HG03280 (cell line): ENCODE results near the gene HNRNPUL2.
"Not testable (repeated sequence)": the region's sequence is repeated elsewhere in the genome, so short reads cannot be mapped to it uniquely, and the experiment has no call there.

Source experiments
- ATAC-seq: cut with Tn5 transposase; IDR thresholded peaks from one replicate; pipeline ENCODE4 v1.9.1; 2021; ENCODE audit warnings: mild to moderate bottlenecking, moderate library complexity; ENCODE audit not compliant: unreplicated experiment

HNRNPUL2 gene

GRCh38 chr11:62727165-62727871 lies at the start of gene HNRNPUL2:
TSS of gene HNRNPUL2 (minus strand) at chr11:62727457. CDS start at chr11:62727156, 301 bp downstream.
- ATAC-seq: peak; percentile 74

DNA sequence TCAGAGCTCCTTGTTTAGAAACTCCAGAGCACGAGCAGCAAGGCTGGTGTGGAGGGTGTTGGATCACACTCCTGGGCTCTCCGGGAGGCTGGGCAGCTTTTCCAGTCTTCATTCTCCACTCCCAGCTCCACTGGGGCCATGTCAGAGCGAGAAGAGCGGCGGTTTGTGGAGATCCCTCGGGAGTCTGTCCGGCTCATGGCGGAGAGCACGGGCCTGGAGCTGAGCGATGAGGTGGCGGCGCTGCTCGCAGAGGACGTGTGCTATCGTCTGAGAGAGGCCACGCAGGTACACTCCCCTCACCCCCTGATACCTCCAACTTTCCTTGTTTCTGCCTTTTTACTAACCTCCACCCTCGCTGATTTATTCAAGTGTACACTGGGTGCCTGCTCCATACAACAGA lies 48.4 kb upstream of the HNRNPUL2 start:
- no peak for ATAC-seq

DNA sequence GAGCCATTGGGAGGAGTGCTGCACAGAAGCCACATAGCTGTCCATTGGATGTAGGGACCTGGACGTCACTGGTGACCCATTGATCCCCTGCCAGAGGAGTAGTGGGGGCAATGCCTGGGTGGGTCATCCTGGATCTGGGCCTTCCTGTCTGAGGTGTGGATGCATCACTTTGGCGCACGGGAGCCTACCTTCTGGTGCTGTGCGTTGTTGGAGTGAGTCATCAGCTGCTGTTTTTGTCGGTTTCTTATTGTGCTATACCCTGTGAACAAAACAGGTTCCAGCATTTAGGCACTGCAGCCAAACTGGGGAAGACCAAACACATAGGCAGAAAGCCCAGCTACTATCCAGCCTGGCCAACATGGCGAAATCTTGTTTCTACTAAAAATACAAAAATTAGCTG lies 47.1 kb upstream of the HNRNPUL2 start:
- ATAC-seq: no peak

- peak; percentile 81 for ATAC-seq
These were observed 44.1 kb upstream of the HNRNPUL2 start, which contains the start of gene TAF6L for GRCh38 chr11:62771144-62772021. TSS of gene TAF6L (plus strand) at chr11:62771396. CDS start at chr11:62775784, 4,388 bp downstream.

- no peak for ATAC-seq
These were observed 43.5 kb upstream of the HNRNPUL2 start for GRCh38 chr11:62770778-62771143.

GRCh38 chr11:62760867-62761227 lies 33.6 kb upstream of the HNRNPUL2 start:
- not testable (repeated sequence) for ATAC-seq

GRCh38 chr11:62757846-62758788 lies 30.9 kb upstream of the HNRNPUL2 start:
- no peak for ATAC-seq

DNA sequence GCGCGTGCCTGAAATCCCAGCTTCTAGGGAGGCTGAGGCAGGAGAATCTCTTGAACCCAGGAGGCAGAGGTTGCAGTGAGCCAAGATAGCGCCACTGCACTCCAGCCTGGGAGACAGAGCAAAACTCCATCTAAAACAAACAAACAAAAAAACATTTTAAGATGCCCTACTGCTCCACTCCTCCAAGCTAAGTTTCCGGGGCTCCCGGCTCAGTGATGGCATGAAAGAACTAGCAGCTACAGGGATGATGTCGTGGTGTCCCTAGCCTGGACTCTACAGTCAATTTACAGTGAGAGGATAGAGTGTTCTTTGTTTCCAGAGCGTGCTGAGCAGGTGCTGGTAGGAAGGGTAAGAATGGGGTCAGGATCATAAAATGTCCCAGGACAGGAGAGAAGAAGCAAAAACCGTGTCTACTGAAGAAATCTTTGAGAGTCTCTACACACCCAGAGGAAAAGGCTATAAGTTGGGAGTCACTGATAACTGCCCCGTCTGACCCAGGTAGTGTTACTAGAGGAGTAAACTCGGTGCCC lies 27.9 kb upstream of the HNRNPUL2 start:
- no peak for ATAC-seq

DNA sequence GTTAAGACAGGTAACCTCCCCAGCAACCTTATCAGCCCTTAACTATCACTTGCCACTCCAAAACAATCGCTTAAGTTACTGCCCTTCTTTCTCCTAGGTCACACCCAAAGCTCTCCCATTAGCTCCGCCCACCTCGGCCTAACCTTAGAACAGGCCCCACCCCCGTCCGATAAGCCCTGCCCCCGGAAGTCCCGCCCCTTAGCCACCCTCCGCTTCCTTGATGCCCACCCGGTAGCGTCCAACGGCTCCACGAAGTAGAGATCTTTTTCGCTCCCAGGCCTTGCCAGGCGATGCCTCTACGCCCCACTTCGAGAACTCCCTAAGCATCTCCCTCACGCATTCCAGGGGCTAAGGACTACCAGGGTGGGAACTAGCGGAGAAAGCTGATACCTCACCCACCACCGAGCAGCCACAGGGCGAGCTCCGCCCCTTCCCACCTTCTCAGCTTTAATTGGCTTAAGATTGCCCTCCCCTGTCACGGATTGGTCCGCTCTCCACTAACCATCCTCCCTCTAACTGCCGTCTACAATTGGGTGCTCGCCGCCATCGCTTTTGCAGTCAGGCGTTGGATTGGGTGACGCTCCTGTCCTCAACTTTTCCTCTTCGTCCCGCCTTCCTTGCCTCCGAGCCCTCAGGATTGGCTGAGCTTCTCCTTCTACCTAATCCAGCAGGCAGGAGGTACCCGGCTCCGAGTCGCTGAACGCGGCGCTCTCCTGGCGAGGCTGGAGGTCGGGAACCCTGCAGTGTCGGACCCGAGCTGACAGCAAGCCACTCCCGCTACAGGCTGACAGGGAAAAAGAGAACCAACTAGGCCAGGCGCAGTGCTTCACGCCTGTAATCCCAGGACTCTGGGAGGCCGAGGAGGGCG lies 26.7 kb upstream of the HNRNPUL2 start, which contains the start of gene ZBTB3:
Gene ZBTB3 (minus strand): TSS at position 425 of the 868 bp plus-strand sequence. CDS start 496 bp downstream, outside the sequence.
- peak; percentile 96 for ATAC-seq

DNA sequence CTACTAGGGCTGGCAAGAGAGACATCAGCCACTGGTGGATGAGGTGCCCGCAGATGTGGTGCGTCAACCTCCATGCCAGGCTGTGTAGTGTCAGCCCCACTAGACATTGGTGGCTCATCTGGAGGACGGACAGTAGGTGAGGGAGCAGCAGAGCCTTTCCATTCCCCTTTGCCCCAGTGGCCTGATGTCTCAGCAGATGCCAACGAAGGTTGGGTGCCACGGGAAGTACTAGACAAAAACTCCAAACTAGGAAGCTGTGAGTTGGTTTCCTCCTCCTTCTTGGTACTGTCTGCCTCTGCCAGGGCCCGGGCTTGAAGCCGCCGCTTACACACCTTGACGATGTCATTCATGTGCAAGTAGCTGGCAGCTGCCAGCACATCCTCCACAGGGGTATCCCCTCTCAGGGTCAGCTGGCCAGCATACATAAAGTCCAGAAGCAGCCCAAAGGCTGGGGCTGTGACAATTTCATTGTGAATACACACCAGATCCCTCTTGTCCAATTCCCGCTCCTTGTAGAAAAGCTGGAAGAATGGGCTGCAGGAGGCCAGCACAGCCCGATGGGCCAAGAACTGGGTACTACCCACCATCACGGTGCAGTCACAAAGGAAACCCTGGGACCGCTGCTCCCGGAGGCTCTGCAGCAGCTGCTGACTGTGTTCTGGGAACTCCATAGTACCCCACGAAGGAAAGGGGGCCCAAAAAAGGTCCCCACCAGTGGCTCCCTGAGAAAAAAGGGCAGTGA lies 25.9 kb upstream of the HNRNPUL2 start:
- ATAC-seq: peak; percentile 4

DNA sequence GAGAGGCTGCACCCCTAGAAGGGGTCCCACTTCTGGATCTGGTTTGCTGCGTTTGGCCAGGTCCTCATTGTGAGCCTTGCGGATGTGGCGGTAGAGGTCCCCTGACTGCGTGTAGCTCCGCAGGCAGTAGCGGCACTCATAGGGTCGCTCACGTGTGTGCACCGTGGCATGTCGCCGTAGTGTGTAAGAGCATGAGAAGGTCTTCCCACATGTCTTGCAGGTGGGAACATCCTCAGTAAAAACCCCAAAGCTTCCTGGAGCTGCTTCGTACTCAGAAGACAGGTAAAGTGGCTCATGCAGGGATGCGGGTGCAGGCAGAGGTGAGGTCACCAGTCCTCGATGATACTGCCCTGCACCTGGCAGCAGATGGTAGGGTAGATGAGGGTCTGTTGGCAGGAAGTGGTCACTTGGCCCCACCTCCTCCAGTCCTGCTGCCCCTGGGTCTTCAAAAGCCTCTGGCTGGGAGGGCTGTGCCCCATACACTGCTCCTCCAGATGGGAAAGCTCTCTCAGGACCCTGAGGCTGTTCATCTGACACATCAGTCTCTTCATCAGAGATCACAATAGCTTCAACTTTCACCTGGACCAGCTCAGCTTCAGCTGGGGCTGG lies 25.0 kb upstream of the HNRNPUL2 start:
- no peak for ATAC-seq

GRCh38 chr11:62749931-62750330 lies 22.7 kb upstream of the HNRNPUL2 start:
- ATAC-seq: not testable (repeated sequence)

DNA sequence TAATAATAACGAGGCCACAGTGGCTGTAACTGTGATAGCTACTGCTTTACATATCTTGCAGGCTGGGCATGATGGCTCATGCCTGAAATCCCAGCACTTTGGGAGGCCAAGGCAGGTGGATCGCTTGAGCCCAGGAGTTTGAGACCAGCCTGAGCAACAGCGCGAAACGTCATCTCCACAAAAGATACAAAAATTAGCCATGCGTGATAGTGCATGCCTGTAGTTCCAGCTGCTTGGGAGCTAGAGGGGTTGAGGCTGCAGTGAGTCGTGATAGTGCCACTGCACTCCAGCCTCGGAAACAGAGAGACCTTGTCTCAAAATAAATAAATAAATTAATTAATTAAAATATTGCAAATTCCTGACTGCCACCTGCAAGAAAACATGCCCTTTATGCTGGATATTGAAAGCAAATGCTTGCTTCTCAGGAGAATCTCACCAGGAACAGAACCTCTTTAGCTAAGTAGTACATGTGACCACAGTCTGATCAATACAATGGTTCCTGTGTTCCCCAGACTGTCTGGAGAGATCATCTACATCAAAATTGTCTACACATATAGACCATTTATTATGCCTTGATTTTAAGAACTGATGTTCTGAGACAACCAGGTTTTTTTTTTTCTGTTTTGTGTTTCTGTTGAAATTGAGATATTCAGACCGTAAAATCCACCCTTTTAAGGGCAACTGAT lies 20.4 kb upstream of the HNRNPUL2 start:
- no peak for ATAC-seq

DNA sequence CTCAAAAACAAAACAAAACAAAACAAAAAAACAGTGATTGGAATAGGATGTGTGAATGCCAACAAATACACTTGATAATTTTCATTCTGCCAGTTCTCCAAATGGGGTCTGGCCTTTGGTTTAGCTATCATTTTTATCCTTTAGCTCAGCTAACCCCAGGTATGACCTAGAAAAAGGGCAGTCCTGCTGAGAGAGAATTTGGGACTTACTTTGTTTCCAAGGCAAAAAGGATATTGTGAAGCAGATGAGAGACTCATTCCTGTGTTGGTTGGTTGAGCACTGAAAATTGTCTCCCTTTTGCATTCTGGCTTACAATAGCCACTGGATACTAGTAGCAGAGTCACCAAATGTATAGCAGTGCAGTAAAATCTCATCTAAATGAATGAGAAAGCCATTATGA lies 9.9 kb upstream of the HNRNPUL2 start:
- ATAC-seq: no peak

GRCh38 chr11:62732830-62733229 lies 5.6 kb upstream of the HNRNPUL2 start:
- no peak for ATAC-seq

DNA sequence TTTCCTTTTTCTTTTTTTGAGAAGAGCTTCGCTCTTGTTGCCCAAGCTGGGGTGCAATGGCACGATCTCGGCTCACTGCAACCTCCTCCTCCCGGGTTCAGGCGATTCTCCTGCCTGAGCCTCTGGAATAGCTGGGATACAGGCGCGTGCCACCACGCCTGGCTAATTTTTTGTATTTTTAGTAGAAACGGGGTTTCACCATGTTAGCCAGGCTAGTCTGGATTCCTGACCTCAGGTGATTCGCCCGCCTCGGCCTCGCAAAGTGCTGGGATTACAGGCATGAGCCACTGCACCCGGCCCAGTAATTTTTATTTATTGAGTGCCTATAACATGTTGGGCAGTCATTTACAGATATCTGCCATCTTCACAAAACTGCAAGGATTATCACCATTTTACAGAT lies 2.8 kb upstream of the HNRNPUL2 start:
- not testable (repeated sequence) for ATAC-seq

- peak; percentile 12 for ATAC-seq
These were observed 1.1 kb upstream of the HNRNPUL2 start, which contains the start of gene TTC9C for GRCh38 chr11:62728171-62728988. TSS of gene TTC9C (plus strand) at chr11:62728486. CDS start at chr11:62728849, 363 bp downstream.
